ENCODE measurements around the gene LGR4. TPM values are rescaled to one million over a fixed set of nuclear protein-coding genes. Genes with fewer than 3 reads are reported as not detected.

The LGR4 gene
- total RNA-seq, 1 donor, result 56.1 TPM

DNA sequence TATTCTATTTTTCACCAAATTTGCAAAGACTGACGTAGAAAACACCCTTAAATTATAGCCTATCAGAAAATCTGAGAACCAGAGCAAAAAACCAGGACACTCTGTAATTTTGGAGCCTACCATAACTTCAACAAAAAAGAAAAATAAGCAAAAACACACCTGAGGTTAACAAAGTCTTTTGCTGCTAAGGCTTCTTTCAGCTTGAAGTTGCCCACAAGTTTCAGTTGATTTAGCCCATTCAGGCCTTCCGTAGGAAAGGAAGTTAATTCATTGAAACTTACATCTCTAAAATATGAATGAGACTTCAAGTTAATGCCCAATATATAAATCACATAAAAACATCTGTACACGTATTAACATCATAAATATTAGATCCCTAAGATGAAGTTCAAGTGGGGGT is 99.2 kb downstream of the LGR4 start:
- H3K79me2 ChIP-seq (ENCODE audit: insufficient read depth, low read length), result no peaks in the 10 kb centered on the region
- no peak overlapping the region for H3K4me2 ChIP-seq (ENCODE audit: insufficient read depth, low read length)
- no peak overlapping the region for H3K4me3 ChIP-seq (ENCODE audit: insufficient read depth, low read length)
- H3K27ac ChIP-seq (ENCODE audit: low read depth, low read length), result no peak overlapping the region
- H3K9me3 ChIP-seq (ENCODE audit: low read depth, low read length), result no peaks in the 10 kb centered on the region
- no peaks in the 10 kb centered on the region for H3K27me3 ChIP-seq (ENCODE audit: insufficient read depth, low read length)
- TF ChIP-seq, protein P1, sequence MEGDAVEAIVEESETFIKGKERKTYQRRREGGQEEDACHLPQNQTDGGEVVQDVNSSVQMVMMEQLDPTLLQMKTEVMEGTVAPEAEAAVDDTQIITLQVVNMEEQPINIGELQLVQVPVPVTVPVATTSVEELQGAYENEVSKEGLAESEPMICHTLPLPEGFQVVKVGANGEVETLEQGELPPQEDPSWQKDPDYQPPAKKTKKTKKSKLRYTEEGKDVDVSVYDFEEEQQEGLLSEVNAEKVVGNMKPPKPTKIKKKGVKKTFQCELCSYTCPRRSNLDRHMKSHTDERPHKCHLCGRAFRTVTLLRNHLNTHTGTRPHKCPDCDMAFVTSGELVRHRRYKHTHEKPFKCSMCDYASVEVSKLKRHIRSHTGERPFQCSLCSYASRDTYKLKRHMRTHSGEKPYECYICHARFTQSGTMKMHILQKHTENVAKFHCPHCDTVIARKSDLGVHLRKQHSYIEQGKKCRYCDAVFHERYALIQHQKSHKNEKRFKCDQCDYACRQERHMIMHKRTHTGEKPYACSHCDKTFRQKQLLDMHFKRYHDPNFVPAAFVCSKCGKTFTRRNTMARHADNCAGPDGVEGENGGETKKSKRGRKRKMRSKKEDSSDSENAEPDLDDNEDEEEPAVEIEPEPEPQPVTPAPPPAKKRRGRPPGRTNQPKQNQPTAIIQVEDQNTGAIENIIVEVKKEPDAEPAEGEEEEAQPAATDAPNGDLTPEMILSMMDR (IDR thresholded peaks at IDR 0.05; ENCODE audit: extremely low read depth, low read depth, low read length), result no peak
- no peak overlapping the region for H2AFZ ChIP-seq (ENCODE audit: low read length)
- DNase-seq (ENCODE audit: insufficient read length, low spot score, missing footprints), result no peak
- H4K20me1 ChIP-seq (ENCODE audit: insufficient read depth, low read length), result no peaks in the 10 kb centered on the region
- peaks cover 41% of the 10 kb centered on the region for H3K36me3 ChIP-seq (ENCODE audit: insufficient read depth, low read length)
- H3K4me1 ChIP-seq (ENCODE audit: insufficient read depth, low read length), result no peaks in the 10 kb centered on the region

DNA sequence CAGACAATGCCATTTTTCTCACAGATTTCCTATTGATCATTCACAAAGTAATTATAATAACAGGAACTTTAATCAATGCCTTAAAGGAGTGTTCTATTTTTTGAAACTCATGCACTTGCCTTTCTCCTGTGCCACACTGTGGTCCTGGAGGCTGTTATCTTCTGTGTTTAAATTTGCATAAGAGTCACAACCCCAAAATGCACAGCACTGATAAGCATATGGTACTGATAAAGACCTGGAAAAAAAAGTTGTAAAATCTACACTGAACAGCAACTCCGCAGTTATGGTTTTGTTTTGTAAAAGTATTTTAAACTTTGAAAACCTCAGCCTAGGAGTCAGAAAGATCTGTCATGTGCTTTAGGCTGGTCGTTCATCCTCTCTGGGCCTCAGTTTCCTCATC is 100.4 kb downstream of the LGR4 start:
- no peaks in the 10 kb centered on the region for H3K79me2 ChIP-seq (ENCODE audit: insufficient read depth, low read length)
- TF ChIP-seq, protein P1 (IDR thresholded peaks at IDR 0.05; ENCODE audit: extremely low read depth, low read depth, low read length), result no peak

DNA sequence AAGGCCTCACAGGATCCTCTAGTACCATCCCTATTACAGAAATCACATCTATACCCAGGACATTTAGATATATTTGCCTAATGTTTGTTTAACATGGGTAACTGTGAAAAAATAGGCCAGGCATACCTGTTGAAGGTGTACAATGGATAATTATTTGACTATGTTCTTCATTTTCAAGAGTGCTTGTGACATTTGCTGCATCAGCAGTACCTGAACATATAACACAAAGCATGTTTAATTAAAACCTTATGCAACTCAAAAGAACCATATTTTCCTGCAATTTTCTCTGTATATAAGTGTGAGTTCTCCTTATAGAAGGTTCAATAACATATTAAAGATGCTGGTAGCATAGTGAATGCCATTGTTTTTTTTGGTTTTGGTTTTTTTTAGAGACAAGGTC is 101.1 kb downstream of the LGR4 start:
- Histone ChIP-seq H3K27me3 (ENCODE audit: insufficient read depth, low read length) (no peaks in the 10 kb centered on the region), H3K4me1 (ENCODE audit: insufficient read depth, low read length) (no peaks in the 10 kb centered on the region), H4K20me1 (ENCODE audit: insufficient read depth, low read length) (no peaks in the 10 kb centered on the region), H3K36me3 (ENCODE audit: insufficient read depth, low read length) (peaks cover 54% of the 10 kb centered on the region), H2AFZ (ENCODE audit: low read length) (no peak overlapping the region), H3K4me2 (ENCODE audit: insufficient read depth, low read length) (no peak overlapping the region), H3K9me3 (ENCODE audit: low read depth, low read length) (no peaks in the 10 kb centered on the region), H3K79me2 (ENCODE audit: insufficient read depth, low read length) (no peaks in the 10 kb centered on the region), H3K27ac (ENCODE audit: low read depth, low read length) (no peak overlapping the region), H3K4me3 (ENCODE audit: insufficient read depth, low read length) (no peak overlapping the region)
- no peak for DNase-seq (ENCODE audit: insufficient read length, low spot score, missing footprints)
- TF ChIP-seq, protein P1 (IDR thresholded peaks at IDR 0.05; ENCODE audit: extremely low read depth, low read depth, low read length), result no peak

More for the DNA sequence above, 100.4 kb downstream of the LGR4 start:
- no peak overlapping the region for H3K4me3 ChIP-seq (ENCODE audit: insufficient read depth, low read length)
- H3K4me2 ChIP-seq (ENCODE audit: insufficient read depth, low read length), result no peak overlapping the region
- H3K27ac ChIP-seq (ENCODE audit: low read depth, low read length), result no peak overlapping the region
- H2AFZ ChIP-seq (ENCODE audit: low read length), result no peak overlapping the region
- H3K9me3 ChIP-seq (ENCODE audit: low read depth, low read length), result no peaks in the 10 kb centered on the region
- no peaks in the 10 kb centered on the region for H4K20me1 ChIP-seq (ENCODE audit: insufficient read depth, low read length)
- no peaks in the 10 kb centered on the region for H3K4me1 ChIP-seq (ENCODE audit: insufficient read depth, low read length)
- no peaks in the 10 kb centered on the region for H3K27me3 ChIP-seq (ENCODE audit: insufficient read depth, low read length)
- H3K36me3 ChIP-seq (ENCODE audit: insufficient read depth, low read length), result peaks cover 54% of the 10 kb centered on the region
- DNase-seq (ENCODE audit: insufficient read length, low spot score, missing footprints), result no peak

DNA sequence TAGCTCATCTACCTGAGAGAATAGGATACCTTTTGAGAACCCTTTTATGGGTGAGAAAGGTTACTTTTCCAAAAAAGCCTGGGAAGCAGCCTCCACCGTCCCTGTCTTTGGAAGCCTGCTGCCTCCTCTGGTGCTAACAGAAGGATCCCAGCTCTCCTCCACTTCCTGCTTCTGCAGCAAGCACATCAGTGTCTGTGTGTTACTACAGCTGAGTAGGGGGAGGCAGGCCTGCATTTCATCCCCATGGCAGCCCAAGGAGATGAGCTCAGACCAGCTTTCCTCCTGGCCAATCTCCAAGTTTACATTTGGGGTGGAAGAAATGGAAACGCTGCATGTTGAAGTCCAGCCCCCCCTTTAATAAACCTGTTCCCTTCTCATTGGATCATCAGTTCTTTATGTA is 102.2 kb downstream of the LGR4 start:
- H3K27ac ChIP-seq (ENCODE audit: low read depth, low read length), result no peak overlapping the region
- no peak overlapping the region for H2AFZ ChIP-seq (ENCODE audit: low read length)
- H4K20me1 ChIP-seq (ENCODE audit: insufficient read depth, low read length), result no peaks in the 10 kb centered on the region
- H3K9me3 ChIP-seq (ENCODE audit: low read depth, low read length), result no peaks in the 10 kb centered on the region
- H3K4me1 ChIP-seq (ENCODE audit: insufficient read depth, low read length), result no peaks in the 10 kb centered on the region
- DNase-seq (ENCODE audit: insufficient read length, low spot score, missing footprints), result no peak
- TF ChIP-seq, protein P1 (IDR thresholded peaks at IDR 0.05; ENCODE audit: extremely low read depth, low read depth, low read length), result no peak
- no peak overlapping the region for H3K4me3 ChIP-seq (ENCODE audit: insufficient read depth, low read length)
- no peaks in the 10 kb centered on the region for H3K27me3 ChIP-seq (ENCODE audit: insufficient read depth, low read length)
- peaks cover 51% of the 10 kb centered on the region for H3K36me3 ChIP-seq (ENCODE audit: insufficient read depth, low read length)
- H3K79me2 ChIP-seq (ENCODE audit: insufficient read depth, low read length), result no peaks in the 10 kb centered on the region
- no peak overlapping the region for H3K4me2 ChIP-seq (ENCODE audit: insufficient read depth, low read length)
